ENCODE measurements around the gene LBHD2. TPM values are rescaled to one million over a fixed set of nuclear protein-coding genes. Genes with fewer than 3 reads are reported as not detected.

Gene LBHD2
- total and polyA plus RNA-seq, 2 of the 13 experiments (the other 11 are each of a cell fraction or from before 2014, with no cell fraction given), result 0.67 to 1.00 TPM

GRCh38 chr14:103091041-103091882 lies 7.3 kb downstream of the LBHD2 start (continued):
- no peak for TF ChIP-seq ZNF703 (CRISPR knock-in tag; IDR thresholded peaks at IDR 0.05; ENCODE audit: borderline replicate concordance)
- peak; percentile 42 for TF ChIP-seq HNRNPLL (IDR thresholded peaks at IDR 0.05; ENCODE audit: low read depth, low read length, poor library complexity, severe bottlenecking)
- no peak for TF ChIP-seq SMAD1 (CRISPR knock-in tag; IDR thresholded peaks at IDR 0.05; ENCODE audit: borderline replicate concordance, low read depth)
- no peak for TF ChIP-seq ZNF788 (CRISPR knock-in tag; IDR thresholded peaks at IDR 0.05; ENCODE audit: borderline replicate concordance)
- no peak for TF ChIP-seq ZNF124 (CRISPR knock-in tag; IDR thresholded peaks at IDR 0.05)
- TF ChIP-seq TEAD2 (CRISPR knock-in tag; IDR thresholded peaks at IDR 0.05), result no peak
- no peak for TF ChIP-seq ZNF598 (CRISPR knock-in tag; IDR thresholded peaks at IDR 0.05; ENCODE audit: borderline replicate concordance)
- TF ChIP-seq KAT8 (CRISPR knock-in tag; IDR thresholded peaks at IDR 0.05), result no peak
- TF ChIP-seq E2F1 (CRISPR knock-in tag; IDR thresholded peaks at IDR 0.05), result no peak
- no peak for TF ChIP-seq SMYD3 (CRISPR knock-in tag; IDR thresholded peaks at IDR 0.05)
- no peak for TF ChIP-seq SMC3 (IDR thresholded peaks at IDR 0.05; ENCODE audit: low read length)
- TF ChIP-seq ZNF329 (CRISPR knock-in tag; IDR thresholded peaks at IDR 0.05; ENCODE audit: low read depth), result no peak
- TF ChIP-seq REST (IDR thresholded peaks at IDR 0.05; ENCODE audit: borderline replicate concordance in 1 of 2, low read depth in 1 of 2, low read length in 2 of 2), result no peak
- TF ChIP-seq KLF13 (CRISPR knock-in tag; IDR thresholded peaks at IDR 0.05), result no peak
- no peak for TF ChIP-seq ZNF318 (CRISPR knock-in tag; IDR thresholded peaks at IDR 0.05)
- TF ChIP-seq ZNF44 (CRISPR knock-in tag; IDR thresholded peaks at IDR 0.05), result no peak
